ENCODE results near the gene HIP1.
"Not testable (repeated sequence)": the region's sequence is repeated elsewhere in the genome, so short reads cannot be mapped to it uniquely, and the experiment has no call there.

Gene HIP1

DNA sequence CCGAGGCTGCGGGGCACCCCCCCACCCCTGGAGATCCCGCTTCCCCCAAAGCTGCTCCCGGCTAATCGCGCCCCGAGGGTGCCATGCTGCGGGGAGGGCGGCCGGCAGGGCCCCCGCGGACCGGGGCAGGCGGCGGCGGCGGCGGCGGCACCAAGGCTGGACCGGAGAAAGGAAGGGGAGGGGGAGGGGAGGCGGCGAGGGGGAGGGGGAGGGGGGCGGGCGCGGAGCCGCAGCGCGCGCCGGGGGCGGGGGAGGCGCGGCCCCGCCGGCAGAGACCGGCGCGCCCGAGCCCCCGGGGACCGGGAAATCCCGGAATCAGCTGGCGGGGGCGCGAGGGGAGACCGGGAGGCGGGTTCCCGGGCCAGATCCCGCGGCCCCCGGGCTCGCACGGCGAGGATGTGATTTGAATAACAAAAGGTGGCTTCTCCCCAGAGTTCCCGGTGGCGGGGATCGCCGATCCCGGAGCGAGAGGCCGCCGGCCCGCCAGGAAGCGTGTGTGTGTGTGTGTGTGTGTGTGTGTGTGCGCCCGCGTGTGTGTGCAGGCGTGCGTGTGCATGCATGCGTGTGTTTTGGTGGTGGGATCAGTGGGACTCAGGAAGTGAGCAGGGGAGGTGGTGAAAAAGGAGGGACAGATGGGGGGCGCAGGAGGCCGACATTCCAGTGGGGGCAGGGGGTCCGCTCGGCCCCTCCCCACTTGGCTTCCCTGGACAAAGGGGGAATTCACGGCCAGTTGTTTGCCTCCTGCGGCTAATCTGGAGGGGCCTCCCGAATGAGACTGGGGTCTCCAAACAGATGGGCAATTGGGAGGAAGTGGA lies 99.5 kb downstream of the HIP1 start:
- H3K4me3 ChIP-seq (ENCODE audit: low read depth, low read length) = peak overlapping the region; percentile 69
- TF ChIP-seq, protein P1, sequence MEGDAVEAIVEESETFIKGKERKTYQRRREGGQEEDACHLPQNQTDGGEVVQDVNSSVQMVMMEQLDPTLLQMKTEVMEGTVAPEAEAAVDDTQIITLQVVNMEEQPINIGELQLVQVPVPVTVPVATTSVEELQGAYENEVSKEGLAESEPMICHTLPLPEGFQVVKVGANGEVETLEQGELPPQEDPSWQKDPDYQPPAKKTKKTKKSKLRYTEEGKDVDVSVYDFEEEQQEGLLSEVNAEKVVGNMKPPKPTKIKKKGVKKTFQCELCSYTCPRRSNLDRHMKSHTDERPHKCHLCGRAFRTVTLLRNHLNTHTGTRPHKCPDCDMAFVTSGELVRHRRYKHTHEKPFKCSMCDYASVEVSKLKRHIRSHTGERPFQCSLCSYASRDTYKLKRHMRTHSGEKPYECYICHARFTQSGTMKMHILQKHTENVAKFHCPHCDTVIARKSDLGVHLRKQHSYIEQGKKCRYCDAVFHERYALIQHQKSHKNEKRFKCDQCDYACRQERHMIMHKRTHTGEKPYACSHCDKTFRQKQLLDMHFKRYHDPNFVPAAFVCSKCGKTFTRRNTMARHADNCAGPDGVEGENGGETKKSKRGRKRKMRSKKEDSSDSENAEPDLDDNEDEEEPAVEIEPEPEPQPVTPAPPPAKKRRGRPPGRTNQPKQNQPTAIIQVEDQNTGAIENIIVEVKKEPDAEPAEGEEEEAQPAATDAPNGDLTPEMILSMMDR (IDR thresholded peaks at IDR 0.05; ENCODE audit: low read depth, low read length) = no peak

DNA sequence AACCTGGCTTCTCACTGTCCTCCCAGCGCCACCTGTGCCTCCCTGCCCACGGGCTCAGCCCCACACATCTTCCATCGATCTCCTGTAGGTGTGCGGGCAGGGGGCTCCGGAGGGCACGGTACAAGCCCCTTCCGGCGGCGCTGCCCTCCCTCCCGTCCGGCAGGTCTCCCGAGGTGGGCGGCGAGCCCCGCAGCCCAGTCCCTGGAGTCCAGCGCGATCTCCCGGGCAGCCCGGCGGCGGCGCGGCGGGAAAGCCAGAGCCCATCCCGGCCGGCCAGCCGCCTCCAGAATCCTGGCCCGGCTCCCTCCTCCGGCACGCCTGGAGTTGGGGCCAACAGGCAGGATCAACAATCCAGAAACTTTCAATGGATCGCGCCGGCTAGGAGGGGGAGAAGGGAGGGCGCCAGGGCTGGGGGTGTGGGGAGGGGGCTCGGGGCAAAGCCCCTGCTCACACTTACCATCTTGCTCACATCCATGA lies 100.1 kb downstream of the HIP1 start:
- peak overlapping the region; percentile 69 for H3K4me3 ChIP-seq (ENCODE audit: low read depth, low read length)
- TF ChIP-seq, protein P1 (IDR thresholded peaks at IDR 0.05; ENCODE audit: low read depth, low read length) = no peak

DNA sequence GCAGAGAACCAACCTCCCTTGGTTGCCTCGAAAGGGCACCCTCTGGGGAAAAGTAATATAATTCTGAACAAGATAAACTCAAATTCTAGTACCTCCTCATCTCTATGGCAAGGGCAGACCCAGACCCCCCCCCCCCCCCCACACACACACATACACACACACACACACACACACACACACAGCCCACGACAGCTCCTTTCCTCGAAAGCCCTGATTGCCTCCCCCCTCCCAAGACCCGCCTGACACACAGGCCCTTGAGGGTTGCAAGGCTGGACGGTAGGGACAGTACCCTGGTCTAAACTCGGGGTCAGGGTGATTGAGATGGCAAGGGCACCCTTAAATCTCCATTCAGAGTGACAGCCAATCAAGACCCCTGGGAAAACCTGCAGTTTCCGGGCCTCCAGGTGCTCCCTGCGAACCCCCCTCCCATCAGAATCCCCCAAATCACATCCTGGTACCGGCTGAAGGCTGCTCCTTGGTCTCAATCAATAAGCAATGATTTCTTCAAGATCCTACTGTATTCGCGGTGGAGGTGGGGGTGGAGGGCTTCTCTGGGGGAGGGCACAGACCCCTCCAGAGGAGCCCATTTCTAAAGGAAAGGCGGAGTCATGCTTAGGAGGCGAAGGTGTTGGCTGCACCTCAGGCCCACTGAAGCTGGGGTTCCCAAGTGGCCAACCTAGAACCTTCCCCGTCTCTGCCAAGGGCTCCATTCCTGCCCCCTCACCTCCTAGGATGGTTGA lies 100.7 kb downstream of the HIP1 start:
- TF ChIP-seq, protein P1 (IDR thresholded peaks at IDR 0.05; ENCODE audit: low read depth, low read length) = no peak
- H3K4me3 ChIP-seq (ENCODE audit: low read depth, low read length) = peak overlapping the region; percentile 69

DNA sequence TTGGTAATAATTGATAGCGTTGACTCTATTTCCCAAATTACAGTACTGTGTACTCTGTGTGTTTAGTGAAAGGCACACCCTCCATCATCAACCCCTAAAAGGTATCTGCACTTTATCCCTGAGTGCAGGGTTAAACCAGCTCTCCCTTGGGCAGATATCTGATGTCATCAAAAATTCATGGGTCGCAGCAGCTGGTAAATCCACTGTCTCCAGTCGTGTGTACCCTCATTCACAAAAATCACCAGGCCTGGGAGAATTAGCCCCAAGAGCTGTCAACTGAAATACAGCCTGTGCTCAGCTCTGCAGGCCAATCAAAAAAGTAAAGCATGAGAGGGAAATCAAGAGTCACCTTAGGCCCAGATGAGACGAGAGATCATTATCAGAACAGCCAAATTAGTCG lies 103.7 kb downstream of the HIP1 start:
- no peak overlapping the region for H3K4me3 ChIP-seq (ENCODE audit: low read depth, low read length)
- TF ChIP-seq, protein P1 (IDR thresholded peaks at IDR 0.05; ENCODE audit: low read depth, low read length) = no peak

DNA sequence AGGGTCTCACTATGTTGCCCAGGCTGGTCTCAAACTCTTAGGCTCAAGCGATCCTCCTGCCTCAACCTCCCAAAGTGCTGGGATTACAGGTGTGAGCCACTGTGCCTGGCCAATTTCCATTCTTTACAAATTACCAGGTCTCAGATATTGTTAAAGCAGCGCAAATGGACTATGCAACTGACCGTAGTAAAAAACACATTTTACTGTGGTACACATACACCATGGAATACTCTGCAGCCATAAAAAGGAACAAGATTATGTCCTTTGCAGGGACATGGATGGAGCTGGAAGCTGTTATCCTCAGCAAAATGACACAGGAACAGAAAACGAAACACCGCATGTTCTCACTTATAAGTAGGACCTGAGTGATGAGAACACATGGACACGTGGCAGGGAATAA lies 106.2 kb downstream of the HIP1 start:
- H3K4me3 ChIP-seq (ENCODE audit: low read depth, low read length) = not testable (repeated sequence)

DNA sequence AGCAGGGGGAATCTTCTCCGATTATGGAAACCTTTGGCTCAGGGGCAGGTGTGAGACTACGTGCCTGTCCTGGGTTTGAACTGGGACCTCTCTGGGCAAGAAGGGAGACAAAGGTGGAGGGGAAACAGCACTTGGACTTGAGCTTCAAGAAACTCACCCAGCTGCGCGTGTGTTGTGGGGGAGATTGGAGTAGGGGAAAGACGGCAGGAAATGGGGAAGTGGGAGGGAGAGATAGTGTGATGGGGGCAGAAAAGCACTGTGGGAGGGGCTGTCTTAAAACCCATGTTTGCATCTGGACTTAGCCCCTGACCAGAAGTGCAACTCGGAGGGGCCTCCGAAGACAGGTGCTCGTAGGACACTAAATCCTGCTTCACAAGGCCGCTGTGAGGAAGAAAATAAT lies 107.0 kb downstream of the HIP1 start:
- H3K4me3 ChIP-seq (ENCODE audit: low read depth, low read length) = no peak overlapping the region
- TF ChIP-seq, protein P1 (IDR thresholded peaks at IDR 0.05; ENCODE audit: low read depth, low read length) = no peak

DNA sequence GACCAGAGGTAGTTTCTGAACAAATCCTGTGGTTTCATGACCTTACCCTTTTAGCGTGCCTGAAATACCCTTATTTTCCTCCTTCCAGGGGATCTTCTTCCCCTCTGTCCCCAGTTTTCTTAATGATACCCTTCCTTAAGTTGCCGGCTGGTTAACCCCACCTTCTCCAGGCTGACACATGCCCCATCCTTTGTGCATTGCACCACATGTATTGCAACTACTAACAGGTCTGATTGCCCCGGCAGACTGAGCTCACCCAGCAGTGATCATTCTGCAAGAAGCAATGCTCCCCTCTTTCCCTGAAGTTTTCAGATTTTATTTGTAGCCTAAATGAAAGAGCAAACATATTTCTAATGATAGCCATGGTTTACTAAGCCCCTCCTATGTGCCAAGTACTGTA lies 108.2 kb downstream of the HIP1 start:
- H3K4me3 ChIP-seq (ENCODE audit: low read depth, low read length) = no peak overlapping the region
- TF ChIP-seq, protein P1 (IDR thresholded peaks at IDR 0.05; ENCODE audit: low read depth, low read length) = no peak
